PFSK-1 (cell line): ENCODE data around the gene GSE1.

Experiments used
- FOXP2 ChIP-seq: optimal IDR thresholded peaks from 2 replicates; pipeline ENCODE3; 2011; ENCODE audit warnings: borderline replicate concordance, control low read depth, inconsistent platforms; ENCODE audit not compliant: insufficient read depth; ENCODE audit errors: extremely low read length, extremely low read depth
- POLR2AphosphoS5 ChIP-seq: IDR thresholded peaks from 2 replicates; pipeline ENCODE4 v1.6.1; 2012; ENCODE audit warnings: low read depth, mild to moderate bottlenecking, control low read depth, low read length, moderate library complexity
- REST ChIP-seq, 2 experiments: IDR thresholded peaks; 2 replicates each; pipeline versions ENCODE4 v1.6.1 to v1.8.0; 2011 to 2012; ENCODE audit warnings: low read depth in 2 of 2, low read length in 2 of 2, control low read depth in 1 of 2, inconsistent platforms in 1 of 2, mild to moderate bottlenecking in 1 of 2, moderate library complexity in 1 of 2; ENCODE audit not compliant: insufficient read depth in 1 of 2
- SIN3A ChIP-seq: IDR thresholded peaks from 2 replicates; pipeline ENCODE4 v1.6.1; 2012; ENCODE audit warnings: mild to moderate bottlenecking, low read length, moderate library complexity, borderline replicate concordance; ENCODE audit not compliant: insufficient read depth
- TAF1 ChIP-seq: IDR thresholded peaks from 2 replicates; pipeline ENCODE4 v1.6.1; 2012; ENCODE audit warnings: low read length, control low read depth, borderline replicate concordance; ENCODE audit not compliant: insufficient read depth

Gene GSE1

DNA sequence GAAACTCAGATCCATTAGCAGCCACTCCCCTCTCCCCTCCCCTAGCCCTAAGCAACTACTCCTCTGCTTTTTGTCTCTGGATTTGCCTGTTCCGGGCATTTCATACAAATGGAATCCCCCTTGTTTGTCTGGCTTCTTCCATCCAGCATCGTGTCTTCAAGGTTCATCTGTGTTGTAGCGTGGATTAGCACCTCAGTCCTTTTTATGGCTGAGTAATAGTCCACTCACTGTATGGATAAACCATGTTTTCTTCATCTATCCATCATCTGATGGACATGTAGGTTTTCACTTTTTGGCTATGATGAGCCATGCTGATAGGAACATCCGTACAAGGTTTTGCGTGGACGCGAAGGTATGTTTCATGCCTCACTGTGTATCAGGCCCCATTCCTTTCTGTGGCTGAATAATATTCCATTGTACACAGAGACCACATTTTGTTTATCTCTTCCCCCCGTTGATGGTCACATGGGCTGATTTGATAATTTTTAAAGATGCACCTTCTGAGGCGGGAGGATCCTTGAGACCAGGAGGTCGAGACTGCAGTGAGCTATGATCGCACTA, 8.9 kb upstream of the GSE1 start:
- TF ChIP-seq TAF1 (no peak), REST (IDR thresholded peaks at IDR 0.05; ENCODE audit: insufficient read depth in 1 of 2, low read depth in 2 of 2, low read length in 2 of 2) (no peak), FOXP2 (no peak), SIN3A (no peak), POLR2AphosphoS5 (no peak)

DNA sequence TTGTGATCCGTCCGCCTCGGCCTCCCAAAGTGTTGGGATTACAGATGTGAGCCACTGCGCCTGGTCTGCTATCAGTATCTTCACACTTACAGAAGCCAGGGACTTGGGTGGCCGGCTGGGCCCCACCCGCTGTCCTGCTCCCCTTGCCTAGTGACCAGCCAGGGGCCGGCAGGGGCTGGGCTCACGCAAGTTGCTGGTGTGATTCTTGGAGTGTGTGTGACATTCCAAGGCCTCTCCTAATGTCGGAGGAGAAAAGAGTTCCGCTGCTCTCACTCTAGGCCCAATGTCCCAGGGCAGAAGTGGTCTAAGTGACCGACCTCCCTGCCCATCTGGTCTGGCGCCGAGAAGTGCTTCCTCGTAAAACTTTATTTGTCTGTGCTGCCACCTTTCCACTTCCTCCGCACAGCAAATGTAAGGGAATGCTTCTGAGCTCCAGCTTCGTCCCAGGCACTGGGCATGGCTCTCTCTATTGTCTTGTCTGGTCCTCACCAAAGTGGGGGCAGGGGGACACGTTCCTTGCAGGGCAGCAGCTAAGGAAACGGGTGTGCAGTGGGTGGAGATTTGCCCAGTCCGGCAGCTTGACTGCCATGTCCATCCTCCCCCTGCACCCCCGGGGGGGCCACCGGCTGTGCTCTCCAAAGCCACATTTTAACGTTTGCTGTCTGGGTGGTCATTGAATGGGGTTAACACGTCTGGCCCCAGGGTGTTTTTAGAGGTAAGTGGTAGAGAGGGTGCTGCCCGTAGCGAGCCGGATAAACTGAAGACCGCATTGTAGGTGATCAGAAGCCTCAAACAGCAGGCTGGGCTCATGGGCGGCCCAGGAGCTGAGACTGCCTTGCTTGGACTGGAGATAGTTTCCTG, 7.8 kb upstream of the GSE1 start:
- TF ChIP-seq TAF1 (no peak), SIN3A (no peak)

DNA sequence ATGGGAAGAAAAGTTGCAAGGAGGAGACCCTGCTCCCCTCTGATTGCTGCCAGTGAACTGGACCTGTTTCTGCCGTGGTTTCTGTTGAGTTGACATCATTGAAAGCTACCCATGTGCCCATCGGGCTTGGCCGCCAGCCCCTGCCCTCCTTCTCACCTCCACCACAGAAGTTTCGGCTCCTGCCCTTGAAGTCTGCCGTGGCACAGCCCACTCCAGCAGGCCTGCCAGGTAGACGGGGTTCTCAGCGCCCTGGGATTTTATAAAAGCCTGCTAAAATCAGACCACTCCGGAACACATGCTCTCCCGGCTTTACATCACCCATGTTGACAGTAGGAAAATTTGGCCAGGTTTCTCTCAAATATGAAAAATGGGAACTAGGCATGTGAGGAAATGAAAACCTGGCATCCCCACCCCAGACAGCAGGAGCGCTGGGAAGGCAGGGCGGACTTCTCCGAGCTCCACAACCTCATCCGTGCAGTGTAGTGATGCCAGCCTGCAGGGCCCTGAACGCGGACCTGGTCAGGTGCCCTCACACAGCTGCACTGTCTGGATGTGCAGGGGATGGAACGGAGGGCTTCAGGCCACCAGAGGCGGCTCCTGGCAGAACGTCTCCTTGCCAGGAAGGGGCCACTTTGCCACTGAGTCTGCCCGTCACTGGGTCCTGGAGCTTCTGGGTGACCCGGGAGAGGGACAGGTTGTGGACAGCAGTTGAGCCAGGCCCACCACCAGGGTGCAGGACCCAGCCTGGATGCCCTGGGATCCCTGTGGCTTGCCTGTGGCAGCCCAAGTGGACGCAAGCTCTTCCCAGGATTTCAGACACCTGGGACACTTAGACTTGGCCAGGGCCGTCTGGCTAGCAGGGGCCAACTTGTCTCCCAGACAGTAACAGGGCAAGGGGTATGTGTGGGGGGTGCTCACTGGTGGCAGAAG, 6.9 kb upstream of the GSE1 start:
- TF ChIP-seq SIN3A (no peak), TAF1 (no peak), POLR2AphosphoS5 (no peak), REST (IDR thresholded peaks at IDR 0.05; ENCODE audit: insufficient read depth in 1 of 2, low read depth in 2 of 2, low read length in 2 of 2) (no peak), FOXP2 (no peak)

GRCh38 chr16:85606904-85607303, 6.2 kb upstream of the GSE1 start:
- TF ChIP-seq POLR2AphosphoS5 (no peak), SIN3A (no peak), REST (IDR thresholded peaks at IDR 0.05; ENCODE audit: insufficient read depth in 1 of 2, low read depth in 2 of 2, low read length in 2 of 2) (no peak), FOXP2 (no peak)

GRCh38 chr16:85607321-85607765, 5.8 kb upstream of the GSE1 start:
- no peak for TF ChIP-seq POLR2AphosphoS5
- no peak for TF ChIP-seq FOXP2
- TF ChIP-seq REST (IDR thresholded peaks at IDR 0.05; ENCODE audit: insufficient read depth in 1 of 2, low read depth in 2 of 2, low read length in 2 of 2), result no peak
